ENCODE results near the gene ZSCAN21.

The ZSCAN21 gene

GRCh38 chr7:100109521-100110163 lies 60.1 kb downstream of the ZSCAN21 start:
- no peak overlapping the region for H3K27ac Mint-ChIP-seq
- H3K4me1 Mint-ChIP-seq, result no peaks in the 10 kb centered on the region
- no peaks in the 10 kb centered on the region for H3K27me3 Mint-ChIP-seq
- no peaks in the 10 kb centered on the region for H3K9me3 Mint-ChIP-seq
- no peak overlapping the region for H3K4me3 Mint-ChIP-seq
- ATAC-seq, result no peak
- no peak for DNase-seq
- peaks cover 18% of the 10 kb centered on the region for H3K36me3 Mint-ChIP-seq (ENCODE audit: low read depth)

- Mint-ChIP-seq H3K4me3 (no peak overlapping the region), H3K27me3 (no peaks in the 10 kb centered on the region), H3K36me3 (ENCODE audit: low read depth) (peaks cover 18% of the 10 kb centered on the region)
Measured at GRCh38 chr7:100111156-100111555, 61.6 kb downstream of the ZSCAN21 start.

GRCh38 chr7:100111914-100112313 lies 62.3 kb downstream of the ZSCAN21 start:
- H3K9me3 Mint-ChIP-seq, result no peaks in the 10 kb centered on the region
- DNase-seq (no peak), ATAC-seq (no peak)
- H3K36me3 Mint-ChIP-seq (ENCODE audit: low read depth), result peaks cover 19% of the 10 kb centered on the region
- no peak overlapping the region for H3K4me3 Mint-ChIP-seq
- no peaks in the 10 kb centered on the region for H3K4me1 Mint-ChIP-seq
- H3K27ac Mint-ChIP-seq, result no peak overlapping the region
- H3K27me3 Mint-ChIP-seq, result no peaks in the 10 kb centered on the region

More at GRCh38 chr7:100111156-100111555, 61.6 kb downstream of the ZSCAN21 start:
- DNase-seq (no peak), ATAC-seq (no peak)
- Mint-ChIP-seq H3K9me3 (no peaks in the 10 kb centered on the region), H3K4me1 (no peaks in the 10 kb centered on the region), H3K27ac (no peak overlapping the region)

All from activated naive CD8-positive, alpha-beta T cell treated with anti-CD3 and anti-CD28 coated beads, Interleukin-2, amount 50 U/mL, for 24 hours (primary cell).